CD4-positive, alpha-beta T cell treated with Interleukin-21 for 1 hour (primary cell): ENCODE results near the gene PDE6G.

Experiments
- DNase-seq: peaks from one replicate; pipeline ENCODE4 v3.0.0-alpha.2; 2020

Gene PDE6G

DNA sequence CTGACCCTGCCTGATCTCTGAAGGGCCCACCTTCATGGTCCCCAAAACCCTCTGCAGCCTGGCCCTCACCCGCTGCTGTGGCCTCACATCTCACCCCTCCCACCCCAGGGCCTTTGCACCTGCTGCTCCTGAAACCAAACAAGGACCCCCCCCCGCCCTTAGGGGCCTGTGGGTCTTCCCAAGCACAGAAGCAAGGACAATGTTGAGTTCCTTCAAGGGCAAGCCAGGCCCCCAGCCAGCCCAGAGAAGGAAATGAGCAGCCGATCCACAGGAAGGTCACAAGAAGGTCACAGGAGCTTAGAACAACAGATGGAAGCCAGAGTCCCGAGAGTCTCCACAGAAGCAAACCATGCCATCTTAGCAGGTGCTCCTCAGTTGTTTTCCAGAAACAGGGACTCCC lies 493 bp upstream of the PDE6G start:
- DNase-seq, result no peak

DNA sequence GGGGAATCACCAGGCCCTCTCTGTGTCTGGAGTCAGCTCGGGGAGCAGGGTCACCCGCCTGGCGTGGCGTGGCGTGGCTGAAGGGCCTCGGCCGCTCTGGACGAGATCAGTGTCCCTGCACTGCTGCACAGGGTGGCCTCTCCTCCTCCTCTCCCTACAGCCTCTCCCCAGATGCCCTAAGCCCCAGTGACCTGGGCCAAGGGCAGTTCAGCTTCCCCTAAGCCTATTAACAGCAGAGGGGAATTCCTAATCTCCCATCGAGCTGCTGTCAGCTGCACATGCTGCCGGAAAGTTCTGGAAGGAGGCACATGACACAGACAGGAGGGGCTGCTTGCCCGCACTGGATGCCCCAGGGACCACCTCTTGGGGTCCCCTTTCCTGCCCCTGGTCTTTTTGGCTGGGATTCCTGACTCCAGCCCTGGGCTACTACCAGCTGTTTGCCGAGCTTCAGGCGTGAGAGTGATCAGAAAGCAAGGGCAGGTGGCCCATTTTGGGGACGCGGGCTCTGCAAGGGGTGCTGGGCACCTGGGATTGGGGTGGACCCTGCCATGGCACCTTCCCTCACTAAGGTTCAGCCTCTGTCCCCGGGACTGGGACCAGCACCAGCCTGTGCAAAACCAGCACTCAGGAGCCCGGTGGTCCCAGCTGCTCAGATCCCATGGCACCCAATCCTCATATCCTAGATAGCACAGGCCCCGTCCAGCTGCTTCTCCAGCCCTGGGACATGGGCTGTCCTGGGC lies 794 bp downstream of the PDE6G start:
- no peak for DNase-seq

DNA sequence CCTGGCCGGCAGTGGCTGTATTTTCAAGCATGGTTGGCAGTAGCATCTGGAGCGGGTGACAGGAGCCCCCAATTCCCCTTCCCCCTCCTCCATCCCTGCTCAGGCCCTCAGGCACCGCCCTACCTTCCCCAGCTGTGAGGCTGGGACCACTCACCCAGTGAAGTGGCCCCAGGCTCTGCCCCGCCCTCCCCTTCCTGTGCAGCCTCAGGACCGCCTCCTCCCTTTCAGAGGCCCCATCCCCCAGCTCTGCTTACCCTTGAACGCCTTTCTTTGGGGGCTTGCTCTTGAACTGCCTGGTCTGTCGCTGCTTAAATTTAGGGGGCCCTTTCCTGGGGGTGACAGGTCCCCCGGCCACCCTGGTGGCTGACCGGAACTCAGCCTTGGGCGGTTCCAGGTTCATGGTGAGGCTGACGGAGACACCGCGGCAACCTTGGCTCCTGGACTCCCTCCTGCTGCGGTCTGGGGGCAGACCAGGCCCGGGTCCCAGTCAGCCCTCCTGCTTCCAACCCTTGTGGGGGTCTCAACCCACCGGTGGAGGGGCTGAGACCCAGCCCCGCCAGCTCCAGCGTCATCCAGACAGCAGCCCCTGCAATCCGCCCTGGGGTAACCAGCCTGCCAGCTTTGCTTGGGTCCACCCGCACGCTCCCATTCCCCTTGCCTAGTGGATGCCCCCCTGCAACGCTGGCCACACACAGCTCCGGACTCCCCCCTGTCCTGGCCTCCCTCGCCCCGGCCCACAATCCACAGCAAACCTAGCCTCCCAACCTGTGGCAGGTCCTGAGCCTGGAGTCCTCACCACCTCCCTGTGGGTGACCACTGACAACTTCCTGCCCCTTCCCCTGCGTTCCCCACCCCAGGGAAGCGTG lies 3.2 kb downstream of the PDE6G start:
- DNase-seq, result no peak

DNA sequence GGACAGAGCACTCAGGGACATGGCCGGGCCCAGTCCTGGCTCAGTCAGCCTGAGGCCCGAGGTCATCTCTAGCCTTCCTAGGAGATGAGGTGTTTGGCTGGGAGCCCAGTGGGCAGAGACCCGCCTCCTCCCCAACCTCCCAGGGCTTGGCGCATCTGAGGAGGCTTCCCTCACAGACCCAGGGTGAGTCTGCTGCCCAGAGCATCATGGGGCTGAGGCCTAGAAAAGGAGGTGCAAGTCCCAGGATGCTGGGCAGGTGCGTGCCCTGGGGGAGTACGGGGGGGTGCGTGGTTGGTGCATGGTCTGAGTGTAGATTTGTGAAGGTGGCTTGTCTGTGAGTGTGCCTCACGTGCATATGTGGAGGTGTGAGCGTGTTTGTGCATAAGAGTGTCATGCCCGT lies 4.7 kb downstream of the PDE6G start:
- no peak for DNase-seq

DNA sequence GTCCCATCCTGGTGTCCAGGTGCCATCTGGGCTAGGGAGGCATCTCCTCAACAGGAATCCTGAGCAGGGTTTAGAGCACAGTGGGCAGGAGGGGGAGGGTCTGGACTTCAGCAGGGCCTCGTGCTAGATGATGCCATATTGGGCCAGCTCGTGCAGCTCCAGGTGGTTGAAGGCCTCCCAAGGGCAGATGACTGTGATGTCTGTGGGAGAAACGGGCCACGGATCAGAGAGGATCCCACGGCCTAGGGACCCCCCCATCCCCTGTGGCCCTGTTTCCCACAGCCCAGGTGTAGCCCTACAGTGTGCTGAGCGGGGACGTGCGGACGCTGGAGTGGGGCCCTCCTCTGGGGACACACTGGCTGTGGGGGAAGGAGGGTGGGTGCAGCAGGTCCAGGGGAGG lies 5.4 kb downstream of the PDE6G start:
- no peak for DNase-seq

DNA sequence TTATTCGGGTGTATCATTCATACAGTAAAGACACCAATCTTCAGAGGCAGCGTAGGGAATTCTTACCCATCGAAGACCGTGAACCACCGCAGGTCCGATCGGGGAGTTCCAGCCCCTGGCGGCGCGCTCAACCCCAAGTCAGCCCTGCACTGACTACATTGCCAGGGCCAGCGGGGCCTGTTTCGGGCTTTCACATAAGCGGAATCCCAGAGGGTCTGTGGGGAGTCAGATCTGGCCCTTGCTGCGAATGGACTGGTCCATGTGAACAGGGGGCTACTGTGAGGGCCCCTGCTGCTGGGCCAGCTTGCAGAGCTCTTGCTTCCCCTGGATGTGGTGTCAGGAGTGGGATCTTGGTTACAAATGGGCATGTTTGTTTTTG lies 7.6 kb downstream of the PDE6G start:
- no peak for DNase-seq

DNA sequence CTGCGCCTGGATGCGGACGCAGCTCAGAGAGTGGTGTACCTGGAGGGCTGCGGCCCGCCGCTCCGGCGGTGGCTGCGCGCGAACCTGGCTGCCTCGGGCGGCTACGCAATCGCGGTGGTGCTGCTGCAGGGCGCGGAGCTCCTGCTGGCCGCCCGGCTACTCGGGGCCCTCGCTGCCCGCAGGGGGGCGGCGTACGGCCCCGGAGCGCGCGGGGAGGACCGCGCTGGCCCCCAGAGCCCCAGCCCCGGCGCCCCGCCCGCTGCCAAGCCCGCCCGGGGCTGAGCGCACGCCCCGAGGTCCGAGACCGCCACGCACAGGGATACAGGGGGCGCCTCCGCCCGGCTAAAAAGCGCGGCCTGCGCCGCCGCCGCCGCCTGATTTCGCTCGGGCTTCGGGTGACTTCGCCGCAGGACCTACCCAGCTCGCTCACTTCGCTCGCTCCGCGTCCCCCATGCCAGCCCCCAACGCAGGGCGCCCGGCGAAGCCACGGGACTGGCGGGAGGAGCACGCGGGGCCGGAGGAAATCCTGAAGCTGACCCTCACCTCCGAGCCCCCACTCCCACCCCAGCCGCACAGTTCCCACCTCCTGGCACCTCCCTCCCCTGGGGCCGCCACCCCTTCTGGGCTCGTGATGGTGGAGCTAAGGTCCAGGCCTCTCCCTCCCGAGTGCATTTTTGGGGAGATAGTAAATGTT lies 8.2 kb downstream of the PDE6G start:
- DNase-seq, result no peak

DNA sequence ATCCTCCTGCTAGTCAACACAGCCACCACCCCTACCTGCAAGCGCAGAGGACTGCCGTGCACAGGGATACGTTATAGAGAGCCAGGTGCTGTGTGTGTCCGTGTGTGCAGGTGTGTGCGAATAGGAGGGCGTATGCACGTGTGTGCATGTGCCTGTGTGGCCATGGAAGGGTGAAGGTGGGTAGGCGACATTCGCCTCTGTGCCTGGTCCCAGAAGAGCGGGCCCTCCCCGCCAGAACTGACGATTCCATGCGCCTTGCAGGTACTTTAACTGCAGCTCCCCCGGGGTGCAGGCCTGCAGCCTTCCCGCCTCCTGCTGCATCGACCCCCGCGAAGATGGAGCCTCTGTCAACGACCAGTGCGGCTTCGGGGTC lies 8.7 kb downstream of the PDE6G start:
- DNase-seq, result no peak

DNA sequence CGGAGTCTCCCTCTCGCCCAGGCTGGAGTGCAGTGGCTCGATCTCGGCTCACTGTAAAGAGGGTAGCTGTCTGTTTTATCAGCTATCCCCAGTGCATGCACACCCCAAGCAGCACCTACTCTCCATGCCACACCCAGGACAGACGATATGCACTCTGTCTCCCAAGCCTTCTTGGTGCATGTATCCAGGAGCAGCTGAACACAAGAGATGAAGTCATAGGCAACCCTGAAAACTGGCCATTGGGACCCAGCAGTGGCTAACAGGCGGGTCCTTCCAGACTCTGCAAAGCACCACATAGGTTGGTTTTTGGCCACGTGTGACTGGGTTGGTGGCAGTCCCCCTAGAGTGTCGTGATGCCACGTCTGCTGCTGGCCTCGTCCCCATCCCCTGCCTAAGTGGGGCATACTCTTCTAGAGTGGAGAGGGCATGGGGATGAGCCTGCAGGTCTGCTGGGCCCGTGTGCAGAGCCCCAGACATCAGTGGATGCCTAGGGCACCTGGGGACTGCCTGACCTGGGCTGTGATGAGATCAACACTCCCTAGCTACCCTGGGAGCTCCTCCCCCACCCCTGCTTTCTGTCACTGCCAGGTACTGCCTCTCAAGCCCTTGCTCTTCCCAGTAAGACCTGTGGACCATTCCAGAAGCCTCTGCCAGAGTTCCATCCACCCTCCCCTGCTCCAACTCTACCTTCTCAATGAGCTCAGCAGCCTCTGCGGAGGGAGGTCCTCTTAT lies 9.3 kb downstream of the PDE6G start:
- no peak for DNase-seq

DNA sequence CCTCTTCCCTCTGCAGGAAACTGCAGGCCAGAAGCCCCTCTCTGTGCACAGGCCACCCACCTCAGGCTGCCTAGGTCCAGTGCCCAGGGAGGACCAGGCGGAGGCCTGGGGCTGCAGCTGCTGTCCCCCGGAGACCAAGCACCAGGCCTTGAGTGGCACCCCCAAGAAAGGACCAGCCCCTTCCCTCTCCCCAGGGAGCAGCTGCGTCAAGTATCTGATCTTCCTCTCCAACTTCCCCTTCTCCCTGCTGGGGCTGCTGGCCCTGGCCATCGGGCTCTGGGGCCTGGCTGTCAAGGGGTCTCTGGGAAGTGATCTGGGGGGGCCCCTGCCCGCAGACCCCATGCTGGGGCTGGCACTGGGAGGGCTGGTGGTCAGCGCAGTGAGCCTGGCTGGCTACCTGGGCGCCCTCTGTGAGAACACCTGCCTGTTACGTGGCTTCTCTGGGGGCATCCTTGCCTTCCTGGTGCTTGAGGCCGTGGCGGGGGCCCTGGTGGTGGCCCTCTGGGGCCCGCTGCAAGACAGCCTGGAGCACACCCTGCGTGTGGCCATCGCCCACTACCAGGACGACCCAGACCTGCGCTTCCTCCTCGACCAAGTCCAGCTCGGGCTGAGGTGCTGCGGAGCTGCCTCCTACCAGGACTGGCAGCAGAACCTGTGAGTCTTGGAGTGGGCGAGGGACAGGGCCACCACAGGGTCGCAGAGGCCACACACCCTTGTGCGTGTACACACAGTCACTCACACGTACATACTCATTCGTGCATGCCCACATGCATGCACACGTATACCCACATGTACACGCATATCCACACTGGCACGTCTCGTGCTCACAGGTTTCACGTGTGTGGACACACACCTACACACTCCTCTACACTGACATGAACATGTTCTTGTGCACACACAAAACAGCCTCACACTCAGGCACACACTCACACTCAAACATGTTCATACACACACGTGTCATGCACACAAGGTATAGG lies 11.1 kb downstream of the PDE6G start:
- DNase-seq, result no peak

DNA sequence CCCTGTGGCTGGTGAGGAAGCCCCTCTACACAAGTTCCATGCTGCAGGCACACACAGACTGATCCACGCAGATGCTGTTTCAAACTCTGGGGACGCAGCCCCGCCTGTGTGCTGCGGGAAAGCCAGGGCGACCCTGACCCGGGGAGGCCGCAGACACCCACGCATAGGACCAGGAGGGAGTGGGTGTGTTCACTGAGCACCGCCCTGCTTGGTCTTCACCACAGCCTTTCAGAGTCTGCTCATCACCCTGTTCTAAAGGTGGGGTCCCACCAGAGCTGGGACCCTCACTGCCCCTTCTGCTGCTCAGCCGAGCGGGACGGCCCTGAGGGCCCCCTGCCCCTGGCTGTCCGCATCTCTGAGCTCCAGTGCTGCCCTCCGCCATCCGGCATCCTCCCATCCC lies 11.8 kb downstream of the PDE6G start:
- DNase-seq, result no peak

DNA sequence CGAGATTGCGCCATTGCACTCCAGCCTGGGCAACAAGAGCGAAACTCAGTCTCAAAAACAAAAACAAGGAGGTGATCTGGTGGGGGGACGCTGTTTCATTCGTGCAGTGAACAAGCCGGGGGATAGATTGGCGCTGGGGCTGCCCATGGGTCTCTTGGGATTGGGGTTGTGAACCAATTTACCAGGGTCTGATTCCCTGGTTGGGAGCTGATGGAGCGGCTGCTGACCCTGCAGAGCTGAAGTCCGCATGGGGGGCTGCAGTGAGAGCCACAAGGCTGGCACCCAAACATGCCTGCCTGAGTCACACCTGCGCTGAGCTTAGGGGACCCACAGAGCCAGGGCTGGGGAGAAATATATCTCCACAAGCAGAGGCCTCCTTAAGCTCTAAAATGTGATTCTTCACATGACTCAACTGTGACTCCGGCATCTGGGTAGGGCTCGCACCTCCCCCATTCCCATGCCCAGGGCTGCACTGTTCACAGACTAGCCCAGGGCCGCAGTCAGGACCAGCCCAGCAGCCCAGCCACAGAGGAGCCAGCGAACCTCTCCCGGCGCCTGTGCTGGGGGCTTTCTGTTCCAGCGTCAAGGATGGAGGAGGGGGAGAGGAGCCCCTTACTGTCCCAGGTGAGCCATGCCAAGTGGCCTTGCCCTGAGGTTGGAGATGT lies 14.4 kb downstream of the PDE6G start:
- no peak for DNase-seq

DNA sequence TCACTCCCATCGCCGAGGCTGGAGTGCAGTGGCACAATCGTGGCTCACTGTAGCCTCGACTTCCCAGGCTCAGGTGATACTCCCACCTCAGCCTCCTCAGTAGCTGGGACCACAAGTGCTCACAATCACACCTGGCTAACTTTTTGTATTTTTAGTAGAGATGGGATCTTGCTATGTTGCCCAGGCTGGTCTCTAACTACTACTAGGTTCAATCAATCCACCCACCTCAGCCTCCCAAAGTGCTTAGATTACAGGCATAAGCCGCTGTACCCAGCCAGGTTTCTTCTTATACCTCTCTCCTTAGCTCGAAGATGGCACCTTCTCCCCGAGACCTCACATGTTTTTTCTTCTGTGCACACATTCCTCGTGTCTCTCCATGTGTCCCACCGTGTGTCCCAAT lies 16.3 kb downstream of the PDE6G start:
- DNase-seq, result no peak

DNA sequence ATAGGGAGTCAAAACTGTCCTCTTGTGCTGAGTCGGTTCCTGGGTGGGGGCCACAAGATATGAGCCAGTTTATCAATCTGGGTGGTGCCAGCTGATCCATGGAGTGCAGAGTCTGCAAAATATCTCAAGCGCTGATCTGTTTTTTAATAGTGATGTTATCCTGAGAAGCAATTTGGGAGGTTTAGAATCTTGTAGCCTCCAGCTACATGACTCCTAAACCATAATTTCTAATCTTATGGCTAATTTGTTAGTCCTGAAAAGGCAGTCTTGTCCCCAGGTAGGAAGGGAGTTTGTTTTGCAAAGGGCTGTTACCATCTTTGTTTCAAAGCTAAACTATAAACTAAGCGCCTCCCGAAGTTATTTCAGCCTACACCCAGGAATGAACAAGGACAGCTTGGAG lies 17.7 kb downstream of the PDE6G start:
- DNase-seq, result no peak

DNA sequence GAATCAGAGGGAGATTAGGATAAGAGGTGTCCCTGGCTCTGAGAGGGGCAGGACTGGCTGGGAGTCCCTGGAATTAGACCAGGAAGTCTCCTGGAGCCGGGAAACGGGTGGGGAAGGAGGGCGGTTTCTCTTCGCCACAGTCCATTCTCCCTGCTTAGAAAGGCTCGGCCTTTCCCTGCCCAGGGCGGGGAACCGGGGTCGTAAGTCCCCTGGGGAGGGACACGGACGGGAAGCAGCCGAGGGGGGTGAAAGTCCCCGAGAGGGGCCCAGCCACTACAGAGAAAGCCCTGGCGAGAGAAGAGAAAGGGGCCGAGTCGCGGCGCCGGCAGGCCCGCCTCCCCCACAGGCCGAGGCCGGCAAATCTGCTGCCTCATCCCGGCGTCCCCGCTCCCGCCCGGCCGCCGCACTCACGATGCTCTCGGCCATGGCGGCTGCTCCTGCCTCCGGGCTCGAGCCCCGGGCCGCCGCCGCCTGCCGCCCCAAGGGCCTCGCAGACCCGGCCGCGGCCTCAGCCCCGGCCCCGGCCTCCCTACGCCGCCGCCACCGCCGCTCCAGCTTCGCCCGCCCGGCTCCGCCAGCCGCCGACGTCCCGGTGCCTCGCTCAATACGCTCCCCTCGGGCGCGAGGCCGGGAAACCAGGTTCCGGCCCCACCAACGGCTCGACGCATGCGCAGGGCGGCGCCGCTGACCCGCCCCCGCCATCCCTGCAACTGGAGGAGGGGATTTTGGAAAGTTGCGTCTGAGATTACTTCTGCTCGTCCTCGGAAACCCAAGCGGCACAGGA lies 19.6 kb downstream of the PDE6G start, which contains the start of the genes NPLOC4 and TSPAN10:
Gene NPLOC4 (minus strand): TSS at position 608 of the 784 bp plus-strand sequence. CDS start 182 bp downstream, at position 426.
Gene TSPAN10 (plus strand): TSS at position 692 of the 784 bp plus-strand sequence. CDS start 5,217 bp downstream, outside the sequence.
- DNase-seq, result peak; percentile 86

DNA sequence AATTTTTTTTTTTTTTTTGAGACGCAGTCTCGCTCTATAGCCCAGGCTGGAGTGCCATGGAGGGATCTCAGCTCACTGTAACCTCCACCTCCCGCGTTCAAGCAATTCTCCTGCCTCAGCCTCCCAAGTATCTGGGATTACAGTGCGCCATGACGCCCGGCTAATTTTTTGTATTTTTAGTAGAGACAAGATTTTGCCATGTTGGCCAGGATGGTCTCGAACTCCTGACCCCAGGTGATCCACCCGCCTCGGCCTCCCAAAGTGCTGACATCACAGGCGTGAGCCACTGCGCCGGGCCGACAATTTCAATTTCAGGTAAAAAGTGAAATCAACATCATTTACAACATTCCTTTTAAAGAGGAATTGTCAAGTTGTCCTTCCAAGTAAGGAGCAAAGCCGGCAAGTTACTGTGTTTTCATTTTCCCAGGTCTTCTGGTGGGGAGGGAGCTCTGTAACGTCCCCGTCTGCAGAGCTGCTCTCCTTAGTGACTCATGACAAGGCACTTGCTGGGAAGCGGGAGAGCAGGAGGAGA lies 20.3 kb downstream of the PDE6G start:
- DNase-seq, result no peak

DNA sequence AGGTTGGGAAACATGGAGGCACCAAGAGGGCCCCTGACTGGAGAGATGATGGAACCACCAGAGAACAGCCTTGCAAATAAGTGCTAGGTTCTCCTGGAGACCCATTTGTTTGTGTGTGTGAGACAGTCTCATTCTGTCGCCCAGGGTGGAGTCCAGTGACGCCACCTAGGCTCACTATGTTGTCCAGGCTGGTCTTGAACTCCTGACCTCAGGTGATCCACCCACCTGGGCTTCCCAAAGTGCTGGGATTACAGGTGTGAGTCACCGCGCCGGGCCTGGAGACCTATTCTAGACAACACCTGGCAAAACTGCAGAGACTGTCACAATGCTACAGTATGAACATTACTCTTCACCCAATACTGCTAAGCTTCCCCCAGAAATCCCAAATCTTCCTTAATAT lies 20.9 kb downstream of the PDE6G start:
- DNase-seq, result no peak

DNA sequence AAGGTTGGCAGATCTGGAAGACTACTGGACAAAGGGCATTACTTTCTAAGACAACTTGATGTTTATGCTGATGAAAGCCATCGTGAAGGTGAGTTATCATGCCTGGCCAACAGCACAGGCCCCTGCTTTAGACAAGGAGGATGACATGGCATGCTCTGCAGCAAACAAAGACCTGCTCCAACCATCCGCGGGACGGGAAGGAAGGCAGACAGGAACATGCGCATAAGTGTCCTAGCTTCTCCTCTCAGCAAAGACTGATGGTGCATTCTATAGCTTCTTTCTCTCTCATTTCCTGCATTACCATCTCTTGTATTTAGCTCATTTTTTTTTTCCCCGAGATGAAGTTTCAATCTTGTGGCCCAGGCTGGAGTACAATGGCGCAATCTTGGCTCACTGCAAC lies 24.9 kb downstream of the PDE6G start:
- DNase-seq, result no peak

DNA sequence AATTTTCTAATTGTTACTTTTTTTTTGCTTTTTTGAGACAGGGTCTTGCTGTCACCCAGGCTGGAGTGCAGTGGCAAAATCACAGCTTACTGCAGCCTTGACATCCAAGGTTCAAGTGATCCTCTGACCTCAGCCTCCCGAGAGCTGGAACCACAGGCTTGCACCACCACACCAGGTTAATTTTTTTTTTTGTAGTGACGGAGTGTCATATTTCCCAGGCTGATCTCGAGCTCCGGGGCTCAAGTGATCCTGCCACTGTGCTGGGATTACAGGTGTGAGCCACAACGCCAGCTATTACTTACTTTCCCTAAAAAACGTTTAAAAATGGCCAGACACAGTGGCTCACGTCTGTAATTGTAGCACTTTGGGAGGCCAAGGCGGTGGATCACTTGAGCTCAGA lies 26.1 kb downstream of the PDE6G start:
- no peak for DNase-seq
